NOMO-1 (cell line): Measurements from ENCODE around the gene MYO1H.
"Not testable (repeated sequence)": the region's sequence is repeated elsewhere in the genome, so short reads cannot be mapped to it uniquely, and the experiment has no call there.

Experiments used
- DNase-seq, 2 experiments: peaks; one replicate each; lab custom pipeline; 2025; ENCODE audit not compliant: unreplicated experiment in 2 of 2; lab: John Stamatoyannopoulos, UW

Gene MYO1H

GRCh38 chr12:109467978-109468676 lies 120.4 kb downstream of the MYO1H start:
- DNase-seq, result peak in 1 of 2 experiments; percentile 33

- DNase-seq, result no peak
These were observed 121.8 kb downstream of the MYO1H start for GRCh38 chr12:109469517-109469916.

DNA sequence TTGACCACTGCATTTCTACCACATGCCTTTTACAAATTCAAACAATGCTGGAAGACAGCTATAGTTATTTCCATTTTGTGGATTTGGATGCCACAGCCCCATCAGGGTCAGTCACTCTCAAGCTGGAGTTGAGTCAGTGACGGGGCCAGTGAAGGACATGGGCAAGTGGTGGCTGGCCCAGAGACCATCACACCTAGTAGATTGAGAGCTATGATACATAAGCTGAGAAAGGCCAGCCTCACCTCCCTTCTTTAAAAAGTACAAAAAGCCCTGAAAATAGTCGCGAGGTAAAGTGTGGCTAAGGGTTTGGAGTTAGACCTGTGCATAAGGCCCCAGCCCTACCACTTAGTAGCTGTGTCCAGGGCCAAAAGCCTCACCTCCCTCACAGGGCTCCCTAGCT lies 125.3 kb downstream of the MYO1H start:
- DNase-seq, result no peak

DNA sequence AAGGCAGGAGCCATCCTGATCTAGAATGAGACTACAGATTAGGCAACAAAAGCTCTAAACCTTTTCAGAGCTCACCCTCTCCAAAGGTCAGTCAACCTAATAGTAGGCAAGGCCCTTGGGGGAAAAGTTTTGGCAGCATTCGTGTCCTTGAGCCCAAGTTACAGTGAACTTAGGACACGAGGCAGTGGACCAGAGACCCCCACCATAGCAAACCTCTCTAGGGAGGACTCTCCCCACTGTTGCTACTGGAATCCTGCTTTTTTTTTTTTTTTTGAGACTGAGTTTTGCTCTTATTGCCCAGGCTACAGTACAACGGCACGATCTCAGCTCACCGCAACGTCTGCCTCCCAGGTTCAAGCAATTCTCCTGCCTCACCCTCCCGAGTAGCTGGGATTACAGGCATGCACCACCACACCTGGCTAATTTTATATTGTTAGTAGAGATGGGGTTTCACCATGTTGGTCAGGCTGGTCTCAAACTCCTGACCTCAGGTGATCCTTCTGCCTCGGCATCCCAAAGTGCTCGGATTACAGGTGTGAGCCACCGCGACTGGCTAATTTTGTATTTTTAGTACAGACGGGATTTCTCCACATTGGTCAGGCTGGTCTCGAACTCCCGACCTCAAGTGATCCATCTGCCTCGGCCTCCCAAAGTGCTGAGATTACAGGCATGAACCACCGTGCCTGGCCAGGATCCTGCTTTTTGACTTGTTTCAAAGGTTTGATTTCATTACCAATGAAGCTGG lies 126.0 kb downstream of the MYO1H start:
- not testable (repeated sequence) for DNase-seq

DNA sequence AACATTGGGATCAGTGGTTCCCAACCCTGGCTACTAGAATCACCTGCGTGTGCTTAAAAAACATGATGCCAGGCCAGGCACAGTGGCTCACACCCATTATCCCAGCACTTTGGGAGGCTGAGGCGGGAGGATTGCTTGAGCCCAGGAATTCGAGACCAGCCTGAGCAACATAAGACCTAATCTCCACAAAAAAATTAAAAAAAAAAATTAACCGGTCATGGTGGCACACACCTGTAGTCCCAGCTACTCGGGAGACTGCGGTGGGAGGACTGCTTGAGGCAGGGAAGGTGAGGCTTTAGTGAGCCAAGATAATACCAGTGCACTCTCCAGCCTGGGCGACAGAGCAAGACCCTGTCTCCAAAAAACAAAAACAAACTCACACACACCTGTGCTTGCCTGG lies 127.4 kb downstream of the MYO1H start:
- DNase-seq, result no peak

GRCh38 chr12:109475993-109476806 lies 128.5 kb downstream of the MYO1H start:
- DNase-seq, result no peak

DNA sequence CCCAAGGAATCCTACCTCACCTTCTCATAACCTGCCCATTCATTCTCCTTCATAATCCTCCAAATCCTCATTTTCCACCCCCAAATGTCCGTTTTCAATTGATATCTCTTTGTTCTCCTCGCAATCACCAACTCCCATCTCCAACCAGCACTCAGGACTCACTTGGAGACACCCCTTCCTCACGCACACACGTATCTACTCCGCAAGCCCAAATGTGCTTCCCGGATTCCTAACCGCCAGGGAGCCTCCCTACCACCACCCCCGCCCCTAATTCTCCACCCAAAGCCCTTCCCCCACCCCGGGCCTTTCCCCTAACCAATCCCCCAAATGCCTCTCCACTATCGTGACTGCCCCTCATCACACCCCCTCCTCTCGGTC lies 129.1 kb downstream of the MYO1H start:
- peak in 1 of 2 experiments; percentile 1 for DNase-seq

GRCh38 chr12:109477185-109477962 lies 129.7 kb downstream of the MYO1H start, which contains the start of the genes KCTD10 and UBE3B:
KCTD10 (minus strand) TSS chr12:109477300; CDS start chr12:109477262, 38 bp downstream.
UBE3B (plus strand) TSS chr12:109477634; CDS start chr12:109483552, 5,918 bp downstream.
- peak; percentile 73 to 89 for DNase-seq

- DNase-seq, result no peak
These were observed 130.2 kb downstream of the MYO1H start for GRCh38 chr12:109477963-109478315.

GRCh38 chr12:109479761-109480160 lies 132.1 kb downstream of the MYO1H start:
- no peak for DNase-seq

DNA sequence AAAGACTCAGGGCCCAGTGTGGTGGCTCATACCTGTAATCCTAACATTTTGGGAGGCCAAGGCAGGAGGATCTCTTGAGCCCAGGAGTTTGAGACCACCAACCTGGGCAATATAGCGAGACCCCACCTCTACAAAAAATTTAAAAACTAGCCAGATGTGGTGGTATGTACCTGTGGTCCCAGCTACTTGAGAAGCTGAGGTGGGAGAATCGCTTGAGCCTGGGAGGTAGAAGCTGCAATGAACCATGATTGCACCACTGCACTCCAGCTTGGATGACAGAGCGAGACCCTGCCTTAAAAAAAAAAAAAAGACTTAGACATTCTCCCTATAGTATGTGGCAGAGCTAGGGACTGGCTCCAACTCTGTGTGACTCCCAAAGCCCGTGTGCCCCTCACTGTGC lies 132.7 kb downstream of the MYO1H start:
- no peak for DNase-seq

DNA sequence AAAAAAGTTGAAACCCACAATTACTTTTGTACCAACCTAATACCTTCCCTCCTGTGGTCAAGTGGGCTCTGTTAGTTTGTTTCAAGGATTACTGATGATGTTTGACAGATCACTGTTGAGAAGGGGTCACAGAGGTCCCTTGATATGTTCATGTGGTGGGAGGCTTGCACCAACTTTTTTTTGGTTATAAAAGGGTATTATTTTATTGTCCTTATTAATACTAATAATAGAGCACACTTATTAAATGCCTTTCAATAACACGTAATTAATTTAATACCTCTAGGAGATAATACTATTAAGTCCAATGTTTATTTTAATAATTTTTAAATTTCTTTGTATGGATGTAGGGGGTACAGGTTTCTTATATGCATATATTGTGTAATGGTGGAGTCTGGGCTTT lies 134.2 kb downstream of the MYO1H start:
- no peak for DNase-seq

DNA sequence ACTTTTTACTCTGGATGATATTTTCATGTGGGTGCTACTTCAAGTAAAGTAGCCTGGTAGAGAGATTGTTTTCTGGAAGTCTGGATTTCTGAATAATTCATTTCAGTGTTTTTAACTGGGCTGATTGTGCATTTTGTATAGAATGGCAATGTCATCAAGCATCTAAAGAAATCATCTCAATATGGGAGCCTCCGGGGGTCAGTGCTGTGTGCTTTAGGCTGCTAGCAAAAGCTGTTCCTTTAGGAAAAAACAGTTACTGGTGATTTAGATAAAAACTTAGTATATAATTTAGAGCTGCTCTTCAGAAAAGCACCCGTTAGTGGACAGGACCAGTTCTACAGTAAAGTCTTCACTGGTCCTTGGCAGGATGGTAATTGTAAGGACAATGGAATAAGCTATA lies 134.8 kb downstream of the MYO1H start:
- no peak for DNase-seq

- DNase-seq, result no peak
These were observed 135.2 kb downstream of the MYO1H start for GRCh38 chr12:109482894-109483293.

DNA sequence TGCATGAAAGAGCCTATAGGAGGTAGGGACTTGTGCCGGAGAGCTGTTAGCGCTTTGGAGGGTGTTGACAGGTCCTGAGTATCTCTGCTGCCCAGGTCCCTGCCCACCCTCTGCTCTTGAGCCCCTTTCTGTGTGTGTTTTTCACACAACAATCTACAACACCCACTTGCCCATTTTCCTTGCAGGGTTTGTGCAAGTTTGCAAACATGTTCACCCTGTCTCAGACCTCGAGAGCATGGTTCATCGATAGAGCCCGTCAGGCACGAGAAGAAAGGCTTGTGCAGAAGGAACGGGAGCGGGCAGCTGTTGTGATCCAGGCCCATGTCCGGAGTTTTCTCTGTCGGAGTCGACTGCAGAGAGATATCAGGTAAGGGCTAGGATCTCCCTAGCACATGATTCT lies 135.6 kb downstream of the MYO1H start:
- no peak for DNase-seq

DNA sequence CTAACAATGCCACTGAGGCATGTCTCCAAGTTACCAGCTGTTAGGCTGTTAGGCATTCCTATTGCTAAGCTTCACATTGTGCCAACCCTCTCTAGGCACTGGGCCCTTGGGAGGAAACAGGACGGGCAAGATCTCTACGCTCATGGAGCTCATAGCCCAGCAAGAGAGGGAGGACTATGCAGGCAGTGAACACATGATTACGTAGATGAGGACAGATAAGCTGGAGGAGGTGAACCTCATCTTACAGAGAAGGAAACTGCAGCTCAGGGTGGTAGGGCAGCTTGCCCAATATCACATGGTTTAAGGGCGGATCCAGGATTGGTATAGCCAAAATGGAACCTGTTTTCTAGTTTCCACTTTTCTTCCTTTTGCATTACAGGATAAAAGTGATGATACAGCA lies 137.5 kb downstream of the MYO1H start:
- DNase-seq, result no peak

DNA sequence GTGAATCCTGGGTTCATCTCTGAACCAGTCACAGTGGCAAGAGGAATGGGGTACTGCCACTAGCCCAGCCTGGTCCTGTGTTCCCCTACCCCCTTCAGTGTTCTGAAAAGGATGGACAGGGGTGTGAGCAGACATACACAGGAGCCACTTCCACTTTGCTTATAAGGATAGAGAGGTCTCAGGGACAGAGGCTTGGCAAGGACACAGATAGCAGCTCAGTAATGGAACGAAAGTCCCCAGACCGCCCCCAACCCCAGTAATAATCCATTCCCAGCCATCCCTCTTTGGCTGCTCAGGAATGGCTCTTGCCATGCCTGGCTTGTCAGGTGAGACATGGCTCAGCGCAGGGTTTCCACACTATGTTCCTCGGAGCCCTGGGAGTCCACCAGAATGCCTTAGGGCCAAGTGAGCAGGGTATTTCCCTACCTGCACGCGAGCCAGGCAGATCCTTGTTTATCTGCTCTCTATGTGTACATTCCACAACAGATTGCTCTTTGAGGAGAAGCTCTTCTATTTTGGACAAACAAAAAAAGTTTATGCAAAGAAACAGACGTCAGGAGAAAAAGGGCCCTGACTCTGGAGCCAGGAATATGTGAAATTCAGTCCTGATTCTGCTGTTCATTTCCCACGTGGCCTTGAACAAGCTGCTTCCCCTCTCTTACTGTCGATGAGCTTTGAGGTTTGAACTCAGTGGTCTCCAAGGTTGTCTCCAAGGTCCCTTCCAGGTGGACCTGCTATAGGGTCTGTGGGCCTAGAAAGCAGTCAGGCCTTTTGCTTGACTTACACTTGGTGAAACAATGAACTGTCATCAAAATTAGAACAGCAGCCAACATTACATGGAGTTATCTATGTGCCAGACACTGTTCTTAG lies 139.7 kb downstream of the MYO1H start:
- no peak for DNase-seq

GRCh38 chr12:109488051-109488665 lies 140.5 kb downstream of the MYO1H start:
- no peak for DNase-seq
